ENCODE data around the gene RBM12.

RBM12 gene

DNA sequence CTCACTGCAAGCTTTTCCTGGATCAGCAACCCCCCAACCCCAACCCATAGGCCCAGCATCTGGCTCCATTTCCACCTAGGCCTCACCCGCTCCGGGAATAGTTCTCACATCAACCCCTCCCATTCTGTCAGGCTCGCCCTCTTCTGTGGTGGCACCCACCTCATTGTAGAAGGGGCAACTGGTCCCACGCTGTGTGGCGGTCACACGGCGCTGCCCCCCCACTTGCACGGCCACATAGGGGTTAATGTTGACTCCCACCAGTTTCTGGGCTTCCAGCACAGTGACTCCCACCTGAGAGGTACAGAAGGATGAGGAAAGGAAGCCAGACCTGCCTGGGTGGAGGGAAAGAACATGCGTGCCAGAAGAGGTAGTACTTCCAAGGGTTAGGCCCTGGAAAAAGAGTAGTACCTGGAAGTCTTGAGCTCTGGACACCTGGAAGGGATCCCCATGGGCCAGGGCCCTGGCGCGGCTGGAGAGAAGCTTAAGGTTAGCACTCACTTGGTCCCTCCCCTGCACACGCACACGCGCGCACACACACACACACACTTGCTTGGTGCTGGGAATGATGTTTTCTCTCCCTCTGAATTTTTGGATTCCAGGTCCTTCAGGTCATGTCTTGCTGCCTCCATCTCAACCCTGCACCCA lies 61.7 kb downstream of the RBM12 start:
- TF ChIP-seq, protein P1, sequence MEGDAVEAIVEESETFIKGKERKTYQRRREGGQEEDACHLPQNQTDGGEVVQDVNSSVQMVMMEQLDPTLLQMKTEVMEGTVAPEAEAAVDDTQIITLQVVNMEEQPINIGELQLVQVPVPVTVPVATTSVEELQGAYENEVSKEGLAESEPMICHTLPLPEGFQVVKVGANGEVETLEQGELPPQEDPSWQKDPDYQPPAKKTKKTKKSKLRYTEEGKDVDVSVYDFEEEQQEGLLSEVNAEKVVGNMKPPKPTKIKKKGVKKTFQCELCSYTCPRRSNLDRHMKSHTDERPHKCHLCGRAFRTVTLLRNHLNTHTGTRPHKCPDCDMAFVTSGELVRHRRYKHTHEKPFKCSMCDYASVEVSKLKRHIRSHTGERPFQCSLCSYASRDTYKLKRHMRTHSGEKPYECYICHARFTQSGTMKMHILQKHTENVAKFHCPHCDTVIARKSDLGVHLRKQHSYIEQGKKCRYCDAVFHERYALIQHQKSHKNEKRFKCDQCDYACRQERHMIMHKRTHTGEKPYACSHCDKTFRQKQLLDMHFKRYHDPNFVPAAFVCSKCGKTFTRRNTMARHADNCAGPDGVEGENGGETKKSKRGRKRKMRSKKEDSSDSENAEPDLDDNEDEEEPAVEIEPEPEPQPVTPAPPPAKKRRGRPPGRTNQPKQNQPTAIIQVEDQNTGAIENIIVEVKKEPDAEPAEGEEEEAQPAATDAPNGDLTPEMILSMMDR (IDR thresholded peaks at IDR 0.05; ENCODE audit: low read depth, low read length) = no peak
- H3K4me3 ChIP-seq (replicated peaks in 1 of 2; ENCODE audit: low read depth in 2 of 2, low read length in 2 of 2) = no peak overlapping the region
- DNase-seq (ENCODE audit: low read depth in 2 of 2) = no peak

GRCh38 chr20:35601990-35602389 lies 62.7 kb downstream of the RBM12 start:
- TF ChIP-seq, protein P1 (IDR thresholded peaks at IDR 0.05; ENCODE audit: low read depth, low read length) = no peak
- DNase-seq (ENCODE audit: low read depth in 2 of 2) = no peak
- peak overlapping the region; percentile 21 to 41 for H3K4me3 ChIP-seq (replicated peaks in 1 of 2; ENCODE audit: low read depth in 2 of 2, low read length in 2 of 2)

- TF ChIP-seq, protein P1 (IDR thresholded peaks at IDR 0.05; ENCODE audit: low read depth, low read length) = peak; percentile 28
- peak overlapping the region; percentile 38 to 41 for H3K4me3 ChIP-seq (replicated peaks in 1 of 2; ENCODE audit: low read depth in 2 of 2, low read length in 2 of 2)
- DNase-seq (ENCODE audit: low read depth in 2 of 2) = peak; percentile 75 to 79
Measured at GRCh38 chr20:35600993-35601973, 63.4 kb downstream of the RBM12 start.

GRCh38 chr20:35600176-35600992 lies 64.3 kb downstream of the RBM12 start:
- DNase-seq (ENCODE audit: low read depth in 2 of 2) = no peak
- H3K4me3 ChIP-seq (replicated peaks in 1 of 2; ENCODE audit: low read depth in 2 of 2, low read length in 2 of 2) = peak overlapping the region; percentile 38 to 41
- TF ChIP-seq, protein P1 (IDR thresholded peaks at IDR 0.05; ENCODE audit: low read depth, low read length) = no peak

- H3K4me3 ChIP-seq (replicated peaks in 1 of 2; ENCODE audit: low read depth in 2 of 2, low read length in 2 of 2) = no peak overlapping the region
- no peak for DNase-seq (ENCODE audit: low read depth in 2 of 2)
- TF ChIP-seq, protein P1 (IDR thresholded peaks at IDR 0.05; ENCODE audit: low read depth, low read length) = no peak
Measured at GRCh38 chr20:35599776-35600120, 65.0 kb downstream of the RBM12 start.

All from cardiac fibroblast (primary cell).